Measurements from ENCODE around the gene CLASP2. TPM values are rescaled to one million over a fixed set of nuclear protein-coding genes. Genes with fewer than 3 reads are reported as not detected.

Gene CLASP2
- total RNA-seq, 2 donors from 2014 or later, result 34.8 to 47.8 TPM

- intact Hi-C loops (cut with DNase I), result no loop called here
- peak overlapping the region; percentile 78 to 83 for H3K4me3 ChIP-seq
Observed at GRCh38 chr3:33717616-33717865, 513 bp downstream of the CLASP2 start.

GRCh38 chr3:33716227-33716626 lies 1.8 kb downstream of the CLASP2 start:
- 35 to 41% methylated on average over 7 of the region's 7 CpGs for WGBS, 2 donors

More at GRCh38 chr3:33717616-33717865, 513 bp downstream of the CLASP2 start:
- ATAC-seq, result peak; percentile 71
- Histone ChIP-seq H3K4me1 (peaks cover 11% of the 10 kb centered on the region), H3K9me3 (no peaks in the 10 kb centered on the region), H3K27me3 (no peaks in the 10 kb centered on the region), H3K36me3 (replicated peaks in 1 of 2; ENCODE audit: insufficient read depth in 1 of 2, low read depth in 2 of 2) (no peaks in the 10 kb centered on the region), H3K27ac (peak overlapping the region; percentile 94 to 100 (median 98))
- WGBS, 2 donors, result 1% methylated on average over 25 of the region's 26 CpGs; no CpG with 5 or more reads in 1 of the 2 donors
- TF ChIP-seq CTCF (IDR thresholded peaks at IDR 0.05), result no peak
- TF ChIP-seq POLR2A (IDR thresholded peaks at IDR 0.05), result no peak
- DNase-seq, result peak; percentile 68 to 74 (median 70)

GRCh38 chr3:33711100-33711499 lies 7.0 kb downstream of the CLASP2 start:
- DNase-seq, result no peak
- H3K4me3 ChIP-seq, result no peak overlapping the region
- H3K4me1 ChIP-seq, result peaks cover 4% of the 10 kb centered on the region
- no peaks in the 10 kb centered on the region for H3K36me3 ChIP-seq (replicated peaks in 1 of 2; ENCODE audit: insufficient read depth in 1 of 2, low read depth in 2 of 2)
- no peaks in the 10 kb centered on the region for H3K9me3 ChIP-seq
- intact Hi-C loops (cut with DNase I), result no loop called here
- TF ChIP-seq CTCF (IDR thresholded peaks at IDR 0.05) (no peak), POLR2A (IDR thresholded peaks at IDR 0.05) (no peak)
- H3K27ac ChIP-seq, result no peak overlapping the region
- WGBS, 2 donors, result 95 to 96% methylated on average over 3 of the region's 3 CpGs
- H3K27me3 ChIP-seq, result no peaks in the 10 kb centered on the region
- no peak for ATAC-seq

More at GRCh38 chr3:33716227-33716626, 1.8 kb downstream of the CLASP2 start:
- H3K36me3 ChIP-seq (replicated peaks in 1 of 2; ENCODE audit: insufficient read depth in 1 of 2, low read depth in 2 of 2), result no peaks in the 10 kb centered on the region
- H3K4me1 ChIP-seq, result peaks cover 11% of the 10 kb centered on the region
- no peak for TF ChIP-seq CTCF (IDR thresholded peaks at IDR 0.05)
- TF ChIP-seq POLR2A (IDR thresholded peaks at IDR 0.05), result no peak
- no peak for ATAC-seq
- peak overlapping the region in 1 of 4 donors; percentile 100 for H3K27ac ChIP-seq
- no peaks in the 10 kb centered on the region for H3K9me3 ChIP-seq
- intact Hi-C loops (cut with DNase I), result no loop called here
- H3K4me3 ChIP-seq, result no peak overlapping the region
- no peak for DNase-seq
- no peaks in the 10 kb centered on the region for H3K27me3 ChIP-seq

- Histone ChIP-seq H3K36me3 (replicated peaks in 1 of 2; ENCODE audit: insufficient read depth in 1 of 2, low read depth in 2 of 2) (no peaks in the 10 kb centered on the region), H3K4me1 (no peaks in the 10 kb centered on the region), H3K27ac (no peak overlapping the region), H3K9me3 (peaks cover 0 to 9% (median 0%) of the 10 kb centered on the region in 3 donors), H3K4me3 (no peak overlapping the region), H3K27me3 (no peaks in the 10 kb centered on the region)
- intact Hi-C loops (cut with DNase I), result no loop called here
- no peak for DNase-seq
- 91 to 94% methylated on average over 6 of the region's 6 CpGs for WGBS, 2 donors
- TF ChIP-seq POLR2A (IDR thresholded peaks at IDR 0.05) (no peak), CTCF (IDR thresholded peaks at IDR 0.05) (no peak)
- no peak for ATAC-seq
Observed at GRCh38 chr3:33706056-33706455, 12.0 kb downstream of the CLASP2 start.

GRCh38 chr3:33704891-33705290 lies 13.2 kb downstream of the CLASP2 start:
- WGBS, 2 donors, result 94 to 96% methylated on average over 3 of the region's 3 CpGs
- Histone ChIP-seq H3K4me1 (no peaks in the 10 kb centered on the region), H3K36me3 (replicated peaks in 1 of 2; ENCODE audit: insufficient read depth in 1 of 2, low read depth in 2 of 2) (no peaks in the 10 kb centered on the region), H3K27me3 (no peaks in the 10 kb centered on the region), H3K9me3 (peaks cover 0 to 9% (median 0%) of the 10 kb centered on the region in 3 donors), H3K27ac (no peak overlapping the region), H3K4me3 (no peak overlapping the region)
- no peak for TF ChIP-seq POLR2A (IDR thresholded peaks at IDR 0.05)
- TF ChIP-seq CTCF (IDR thresholded peaks at IDR 0.05), result no peak
- DNase-seq (no peak), ATAC-seq (no peak)
- intact Hi-C loops (cut with DNase I), result no loop called here

All from body of pancreas (tissue), 4 donors.